CMK (cell line): ENCODE data around the gene DUSP19.

Experiments
- DNase-seq: peaks from one replicate; pipeline ENCODE4 v3.0.0-alpha.2; 2010; ENCODE audit warnings: low read depth

DUSP19 gene

DNA sequence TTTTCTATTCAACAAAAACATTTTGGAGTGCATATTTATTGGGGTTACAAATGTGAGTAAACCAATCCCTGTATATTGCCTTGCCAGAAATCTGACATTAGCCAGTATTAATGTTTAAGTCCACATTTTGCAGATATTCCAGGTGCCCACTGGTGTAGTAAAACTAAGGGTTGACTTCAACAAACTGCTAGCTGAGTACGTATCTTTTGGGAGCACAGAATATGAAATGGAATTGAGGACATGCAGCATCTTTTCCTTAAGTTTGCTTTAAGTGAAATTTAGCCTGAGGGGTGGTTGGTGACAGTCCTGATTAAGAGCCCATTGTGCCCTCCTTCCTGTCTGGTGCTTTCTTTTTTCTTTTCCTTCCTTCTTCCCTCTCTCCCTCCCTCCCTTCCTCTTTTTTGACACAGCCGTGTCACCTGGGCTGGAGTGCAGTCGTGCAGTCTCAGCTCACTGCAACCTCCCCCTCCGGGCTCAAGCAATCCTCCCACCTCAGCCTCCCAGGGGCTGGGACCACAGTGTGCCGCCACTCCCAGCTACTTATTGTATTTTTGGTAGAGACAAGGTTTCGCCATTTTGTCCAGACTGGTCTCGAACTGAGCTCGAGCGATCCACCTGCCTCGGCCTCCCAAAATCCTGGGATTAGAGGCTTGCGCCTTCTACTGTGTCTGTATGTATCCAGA, 47.3 kb downstream of the DUSP19 start:
- DNase-seq, result no peak

DNA sequence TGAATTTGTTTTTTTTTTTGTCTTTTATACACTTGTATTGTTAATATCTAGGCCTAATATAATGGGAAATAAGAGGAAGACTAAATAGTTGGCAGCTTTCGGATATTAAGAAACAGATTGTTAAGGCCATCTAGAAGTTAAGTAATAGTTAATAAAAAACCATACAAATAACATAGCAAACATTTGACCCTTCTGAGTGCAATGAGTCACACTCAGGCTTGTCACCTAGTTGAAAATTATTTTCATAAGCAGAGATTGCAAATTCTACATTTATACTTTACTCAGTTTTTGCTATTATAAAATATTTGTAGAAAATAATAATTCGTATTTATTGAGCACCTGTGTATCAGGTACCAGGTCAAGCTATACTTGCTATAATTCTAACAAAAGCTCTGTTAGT, 48.1 kb downstream of the DUSP19 start:
- no peak for DNase-seq

DNA sequence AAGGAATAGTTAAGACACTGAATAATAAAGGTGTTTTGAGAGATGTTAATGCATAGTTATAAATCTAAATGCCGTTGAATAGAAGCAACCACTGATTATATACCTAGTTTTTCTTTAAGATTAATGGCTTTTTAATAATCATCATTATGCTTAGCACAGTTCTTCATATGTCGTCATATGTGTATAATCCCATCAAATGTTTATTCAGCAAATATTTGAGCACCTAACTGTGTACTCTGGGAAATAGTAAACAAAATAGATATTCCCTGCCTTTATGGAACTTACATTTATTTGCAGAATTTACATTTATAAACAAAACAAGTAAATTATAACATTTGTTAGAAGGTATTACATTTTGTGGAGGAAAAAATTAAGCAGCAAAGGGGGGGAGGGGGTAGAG, 55.5 kb downstream of the DUSP19 start:
- no peak for DNase-seq

DNA sequence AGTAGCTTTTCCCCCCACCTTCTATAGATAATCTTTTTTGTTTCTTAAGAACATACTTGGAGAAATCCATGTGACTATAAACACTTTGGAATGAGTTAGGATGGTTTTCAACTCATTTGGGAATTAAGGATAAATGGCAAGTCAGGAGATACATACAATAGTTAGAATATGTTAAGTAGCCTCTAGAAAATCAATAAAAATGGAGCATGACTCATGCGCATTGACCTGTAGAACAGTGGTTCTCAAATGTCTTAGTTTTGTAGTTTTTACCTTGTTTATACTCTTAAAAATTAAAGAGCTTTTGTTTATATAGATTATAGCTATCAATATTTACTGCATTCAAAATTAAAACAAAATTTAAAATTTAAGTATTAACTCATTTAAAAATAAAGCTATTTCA, 70.4 kb downstream of the DUSP19 start:
- no peak for DNase-seq

DNA sequence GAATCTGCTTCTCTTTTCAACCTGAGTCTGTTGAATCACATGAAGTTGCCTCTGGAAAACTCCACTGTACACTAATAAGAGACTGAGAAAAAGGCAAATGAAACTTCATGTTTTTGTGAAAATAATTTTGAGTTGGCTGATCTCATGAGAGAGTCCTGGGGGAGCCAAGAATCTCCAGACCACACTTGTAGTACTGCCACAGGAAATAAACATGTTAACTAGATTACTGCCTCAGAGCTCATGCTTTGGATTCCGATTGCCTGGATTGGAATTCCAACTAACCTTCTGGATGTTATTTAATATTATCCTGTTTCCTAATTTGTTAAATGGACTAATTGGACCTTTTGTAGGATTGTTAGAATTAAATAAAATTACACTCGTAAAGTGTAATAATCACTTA, 70.9 kb downstream of the DUSP19 start:
- no peak for DNase-seq
